NCI-H2171 (cell line): ENCODE measurements around the gene PWWP2B.
"Not testable (repeated sequence)": the region's sequence is repeated elsewhere in the genome, so short reads cannot be mapped to it uniquely, and the experiment has no call there.

Experiments
- DNase-seq: peaks from one replicate; lab custom pipeline; 2025; lab: John Stamatoyannopoulos, UW

PWWP2B gene

GRCh38 chr10:132381741-132382140, 15.3 kb upstream of the PWWP2B start:
- no peak for DNase-seq

GRCh38 chr10:132382231-132382922, 14.6 kb upstream of the PWWP2B start:
- DNase-seq = no peak

GRCh38 chr10:132383101-132383500, 13.9 kb upstream of the PWWP2B start:
- DNase-seq = no peak

- DNase-seq = no peak
Observed at GRCh38 chr10:132383751-132384196, 13.2 kb upstream of the PWWP2B start.

- no peak for DNase-seq
Observed at GRCh38 chr10:132384618-132385388, 12.2 kb upstream of the PWWP2B start.

- DNase-seq = no peak
Observed at GRCh38 chr10:132385389-132385667, 11.7 kb upstream of the PWWP2B start.

GRCh38 chr10:132385721-132386418, 11.1 kb upstream of the PWWP2B start:
- DNase-seq = no peak

GRCh38 chr10:132386419-132386831, 10.6 kb upstream of the PWWP2B start:
- DNase-seq = no peak

GRCh38 chr10:132386896-132387295, 10.1 kb upstream of the PWWP2B start:
- not testable (repeated sequence) for DNase-seq

GRCh38 chr10:132387764-132388210, 9.2 kb upstream of the PWWP2B start:
- peak; percentile 77 for DNase-seq

- no peak for DNase-seq
Observed at GRCh38 chr10:132388891-132389432, 8.0 kb upstream of the PWWP2B start.

GRCh38 chr10:132389433-132390169, 7.4 kb upstream of the PWWP2B start:
- no peak for DNase-seq

GRCh38 chr10:132390170-132390920, 6.7 kb upstream of the PWWP2B start:
- no peak for DNase-seq

- DNase-seq = no peak
Observed at GRCh38 chr10:132390921-132391675, 5.9 kb upstream of the PWWP2B start.

- DNase-seq = no peak
Observed at GRCh38 chr10:132391676-132392020, 5.4 kb upstream of the PWWP2B start.

GRCh38 chr10:132392184-132392800, 4.7 kb upstream of the PWWP2B start:
- DNase-seq = no peak

GRCh38 chr10:132392811-132393694, 3.9 kb upstream of the PWWP2B start:
- no peak for DNase-seq

- DNase-seq = no peak
Observed at GRCh38 chr10:132393695-132394181, 3.3 kb upstream of the PWWP2B start.
